ENCODE data around the gene ZMAT2. TPM values are rescaled to one million over a fixed set of nuclear protein-coding genes. Genes with fewer than 3 reads are reported as not detected.
"Not testable (repeated sequence)": the region's sequence is repeated elsewhere in the genome, so short reads cannot be mapped to it uniquely, and the experiment has no call there.

The ZMAT2 gene, protein sequence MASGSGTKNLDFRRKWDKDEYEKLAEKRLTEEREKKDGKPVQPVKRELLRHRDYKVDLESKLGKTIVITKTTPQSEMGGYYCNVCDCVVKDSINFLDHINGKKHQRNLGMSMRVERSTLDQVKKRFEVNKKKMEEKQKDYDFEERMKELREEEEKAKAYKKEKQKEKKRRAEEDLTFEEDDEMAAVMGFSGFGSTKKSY
- 63.4 TPM for polyA plus RNA-seq (2012; ENCODE audit: insufficient read depth, insufficient read length, low read depth)

DNA sequence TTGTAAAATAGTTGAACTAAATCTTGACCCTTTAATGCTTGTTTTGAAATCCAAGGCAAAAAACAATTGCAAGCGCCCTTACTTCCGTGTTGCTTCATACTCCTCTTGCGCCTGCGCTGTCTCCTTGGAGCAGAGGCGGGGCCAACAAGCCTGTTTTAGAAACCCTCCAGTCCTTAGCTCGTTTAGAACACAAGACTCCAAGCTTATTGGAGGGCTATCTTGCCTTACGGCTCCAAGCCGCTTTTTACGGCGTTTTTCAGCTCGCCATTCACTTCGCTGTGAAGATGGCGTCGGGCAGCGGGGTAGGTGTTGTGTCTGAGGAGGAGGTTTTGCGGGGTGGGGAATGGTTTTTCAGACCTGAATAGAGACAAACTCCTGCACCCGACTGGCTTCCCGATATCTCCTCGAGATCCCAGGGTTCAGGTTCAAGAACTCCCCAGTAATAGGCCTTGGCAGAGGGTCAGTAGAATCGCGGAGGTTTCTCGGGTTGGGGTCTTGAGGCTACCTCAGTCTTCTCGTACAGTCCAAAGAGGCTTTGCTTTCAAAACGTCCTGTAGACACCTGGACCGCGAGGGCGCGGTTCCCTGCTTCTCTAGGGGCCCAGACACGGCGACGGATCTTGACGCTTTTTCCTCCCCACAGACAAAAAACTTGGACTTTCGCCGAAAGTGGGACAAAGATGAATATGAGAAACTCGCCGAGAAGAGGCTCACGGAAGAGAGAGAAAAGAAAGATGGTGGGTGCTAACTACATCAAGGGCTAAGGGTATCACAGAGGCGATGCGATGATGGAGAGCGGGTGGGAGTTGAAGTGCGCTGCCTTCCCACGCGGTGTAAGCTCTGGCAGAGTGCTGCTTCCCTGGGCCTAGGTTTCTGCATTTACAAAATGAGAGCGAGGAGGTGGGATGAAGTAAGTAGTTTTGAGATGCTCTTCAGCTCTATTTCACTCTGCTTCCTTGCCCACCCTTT, at the start of gene ZMAT2:
TSS of gene ZMAT2 (plus strand) at position 271 of the 968 bp plus-strand sequence. CDS start at position 285, 14 bp downstream.
- TF ChIP-seq CTCF (IDR thresholded peaks at IDR 0.05; ENCODE audit: low read depth, low read length) = no peak

DNA sequence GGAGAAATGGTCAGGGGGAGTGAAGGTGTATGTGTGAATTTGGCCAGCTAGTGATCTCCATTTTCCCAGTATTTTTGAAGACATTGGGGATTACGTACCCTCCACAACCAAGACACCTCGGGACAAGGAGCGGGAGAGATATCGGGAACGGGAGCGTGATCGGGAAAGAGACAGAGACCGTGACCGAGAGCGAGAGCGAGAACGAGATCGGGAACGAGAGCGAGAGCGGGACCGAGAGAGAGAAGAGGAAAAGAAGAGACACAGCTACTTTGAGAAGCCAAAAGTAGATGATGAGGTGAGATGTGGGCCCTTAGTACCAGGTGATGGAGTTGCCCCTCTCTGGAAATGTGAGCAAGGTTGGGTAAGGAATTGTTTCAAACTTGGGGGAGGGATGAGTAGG, 41.4 kb upstream of the ZMAT2 start:
- H3K27me3 ChIP-seq = no peaks in the 10 kb centered on the region
- H3K4me1 ChIP-seq = no peaks in the 10 kb centered on the region
- peaks cover 79% of the 10 kb centered on the region for H3K36me3 ChIP-seq
- no peaks in the 10 kb centered on the region for H3K9me3 ChIP-seq
- no peak overlapping the region for H3K4me3 ChIP-seq (ENCODE audit: low read depth, low read length)
- DNase-seq = no peak
- TF ChIP-seq CTCF (IDR thresholded peaks at IDR 0.05; ENCODE audit: low read depth, low read length) = no peak

More for the DNA sequence above, at the start of gene ZMAT2:
- Histone ChIP-seq H3K4me3 (ENCODE audit: low read depth, low read length) (peak within 1 kb of the TSS; percentile 99), H3K9me3 (no peaks in the 10 kb centered on the region), H3K36me3 (peaks cover 76% of the 10 kb centered on the region), H3K27me3 (no peaks in the 10 kb centered on the region), H3K4me1 (peaks cover 6% of the 10 kb centered on the region)
- DNase-seq = peak; percentile 92

GRCh38 chr5:140660371-140660770, 39.9 kb upstream of the ZMAT2 start:
- not testable (repeated sequence) for DNase-seq; H3K4me1 ChIP-seq; H3K4me3 ChIP-seq (ENCODE audit: low read depth, low read length); H3K27me3 ChIP-seq; H3K9me3 ChIP-seq
- H3K36me3 ChIP-seq = peaks cover 64% of the 10 kb centered on the region

DNA sequence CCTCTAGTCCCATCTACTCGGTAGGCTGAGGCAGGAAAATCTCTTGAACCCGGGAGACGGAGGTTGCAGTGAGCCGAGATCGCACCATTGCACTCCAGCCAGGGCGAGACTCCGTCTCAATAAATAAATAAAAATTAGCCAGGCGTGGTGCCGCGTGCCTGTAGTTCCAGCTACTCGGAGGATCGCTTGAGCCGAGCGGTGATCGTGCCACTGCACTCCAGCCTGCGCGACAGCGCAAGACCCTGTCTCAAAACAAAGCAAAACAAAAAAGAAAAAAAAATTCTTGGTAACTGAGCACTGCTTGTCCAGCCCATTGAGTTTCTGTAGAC, 36.3 kb upstream of the ZMAT2 start:
- Histone ChIP-seq H3K27me3 (no peaks in the 10 kb centered on the region), H3K4me1 (no peaks in the 10 kb centered on the region), H3K4me3 (ENCODE audit: low read depth, low read length) (peak overlapping the region; percentile 96), H3K9me3 (no peaks in the 10 kb centered on the region), H3K36me3 (peaks cover 40% of the 10 kb centered on the region)
- DNase-seq = no peak
- no peak for TF ChIP-seq CTCF (IDR thresholded peaks at IDR 0.05; ENCODE audit: low read depth, low read length)

DNA sequence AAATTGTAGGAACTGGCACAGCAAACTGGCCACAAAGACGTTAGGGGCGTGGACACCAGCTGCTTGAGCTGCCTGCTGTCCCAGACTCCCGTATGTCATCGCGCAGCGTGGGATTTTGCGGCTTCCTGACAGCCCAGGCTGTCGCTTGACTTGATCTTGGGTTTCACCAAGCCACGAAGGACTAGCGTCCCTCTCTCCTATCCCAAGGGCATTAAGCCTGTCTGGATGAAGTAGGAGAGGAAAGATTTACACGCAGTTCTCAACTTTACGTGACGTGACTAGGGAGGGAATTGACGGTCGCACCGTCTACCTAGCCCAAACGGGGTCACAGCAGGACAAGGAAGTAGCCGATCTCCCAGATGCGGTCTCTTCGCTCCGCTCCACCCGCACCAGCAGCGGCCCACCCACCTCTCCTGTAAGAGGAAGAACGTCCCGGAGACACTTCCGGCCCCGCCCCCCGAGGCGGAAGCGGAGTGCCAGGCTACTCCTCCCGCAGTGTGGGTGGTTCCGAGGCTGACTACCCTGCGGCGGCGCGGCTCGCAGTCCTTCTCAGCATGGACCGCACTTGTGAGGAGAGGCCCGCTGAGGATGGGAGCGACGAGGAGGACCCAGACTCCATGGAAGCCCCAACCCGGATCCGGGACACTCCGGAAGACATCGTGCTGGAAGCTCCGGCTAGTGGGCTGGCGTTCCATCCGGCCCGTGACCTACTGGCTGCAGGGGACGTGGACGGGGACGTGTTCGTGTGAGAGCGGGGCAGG, 35.7 kb upstream of the ZMAT2 start, which contains the start of gene WDR55:
TSS of gene WDR55 (plus strand) at position 546 of the 761 bp plus-strand sequence. CDS start at position 555, 9 bp downstream.
- no peak for TF ChIP-seq CTCF (IDR thresholded peaks at IDR 0.05; ENCODE audit: low read depth, low read length)
- Histone ChIP-seq H3K4me3 (ENCODE audit: low read depth, low read length) (peak within 1 kb of the TSS; percentile 96), H3K9me3 (no peaks in the 10 kb centered on the region), H3K4me1 (no peaks in the 10 kb centered on the region), H3K27me3 (no peaks in the 10 kb centered on the region), H3K36me3 (peaks cover 40% of the 10 kb centered on the region)
- DNase-seq = peak; percentile 99

- H3K9me3 ChIP-seq; DNase-seq; H3K4me1 ChIP-seq; H3K4me3 ChIP-seq (ENCODE audit: low read depth, low read length); H3K27me3 ChIP-seq: not testable (repeated sequence)
- peaks cover 62% of the 10 kb centered on the region for H3K36me3 ChIP-seq
These were observed 29.2 kb upstream of the ZMAT2 start for GRCh38 chr5:140671035-140671434.
